Left ventricle myocardium inferior (tissue), 1 donor: Measurements from ENCODE around the gene GATC. TPM values are rescaled to one million over a fixed set of nuclear protein-coding genes. Genes with fewer than 3 reads are reported as not detected.
"Not testable (repeated sequence)": the region's sequence is repeated elsewhere in the genome, so short reads cannot be mapped to it uniquely, and the experiment has no call there.

Experiments
- DNase-seq: peaks from one replicate; pipeline ENCODE4 v3.0.0-alpha.2; 2020
- H3K27ac ChIP-seq: fragments of 200-600 bp; replicated peaks from 2 replicates; pipeline ENCODE4 v1.8.0; 2021
- H3K27me3 ChIP-seq: fragments of 200-600 bp; 2 replicates; pipeline ENCODE4 v1.8.0; 2021; ENCODE audit warnings: low read depth
- H3K36me3 ChIP-seq: fragments of 200-600 bp; 2 replicates; pipeline ENCODE4 v1.8.0; 2021
- H3K4me1 ChIP-seq: fragments of 200-600 bp; 2 replicates; pipeline ENCODE4 v1.8.0; 2021
- H3K4me3 ChIP-seq: fragments of 200-600 bp; 2 replicates; pipeline ENCODE4 v1.8.0; 2021; ENCODE audit warnings: mild to moderate bottlenecking, moderate library complexity
- H3K9me3 ChIP-seq: fragments of 200-600 bp; replicated peaks from 2 replicates; pipeline ENCODE4 v1.8.0; 2021
- intact Hi-C: fragments of 100-400 bp; cut with micrococcal nuclease; formaldehyde crosslinking; loops from one replicate; pipeline ENCODE4 v1.11.0; 2022
- total RNA-seq: library from RNA; stranded (reverse); fragmentation: NEBNext Ultra II Directional; extraction: Animal tissue kit (Norgen Biotek cat#: 25700); gene quantifications from one replicate; pipeline ENCODE4 v1.2.1, GENCODE V29; 2021
- TF ChIP-seq, protein P1 (sequence below): fragments of 200-600 bp; IDR thresholded peaks from 2 replicates; pipeline ENCODE4 v1.8.0; 2021; ENCODE audit warnings: antibody characterized with exemption, mild to moderate bottlenecking, borderline replicate concordance
- donor health status: DM: no; HTN: yes; CAD: no; lungs with severe emphysema.

The GATC gene
- total RNA-seq, 1 donor from 2014 or later, result 12.0 TPM

DNA sequence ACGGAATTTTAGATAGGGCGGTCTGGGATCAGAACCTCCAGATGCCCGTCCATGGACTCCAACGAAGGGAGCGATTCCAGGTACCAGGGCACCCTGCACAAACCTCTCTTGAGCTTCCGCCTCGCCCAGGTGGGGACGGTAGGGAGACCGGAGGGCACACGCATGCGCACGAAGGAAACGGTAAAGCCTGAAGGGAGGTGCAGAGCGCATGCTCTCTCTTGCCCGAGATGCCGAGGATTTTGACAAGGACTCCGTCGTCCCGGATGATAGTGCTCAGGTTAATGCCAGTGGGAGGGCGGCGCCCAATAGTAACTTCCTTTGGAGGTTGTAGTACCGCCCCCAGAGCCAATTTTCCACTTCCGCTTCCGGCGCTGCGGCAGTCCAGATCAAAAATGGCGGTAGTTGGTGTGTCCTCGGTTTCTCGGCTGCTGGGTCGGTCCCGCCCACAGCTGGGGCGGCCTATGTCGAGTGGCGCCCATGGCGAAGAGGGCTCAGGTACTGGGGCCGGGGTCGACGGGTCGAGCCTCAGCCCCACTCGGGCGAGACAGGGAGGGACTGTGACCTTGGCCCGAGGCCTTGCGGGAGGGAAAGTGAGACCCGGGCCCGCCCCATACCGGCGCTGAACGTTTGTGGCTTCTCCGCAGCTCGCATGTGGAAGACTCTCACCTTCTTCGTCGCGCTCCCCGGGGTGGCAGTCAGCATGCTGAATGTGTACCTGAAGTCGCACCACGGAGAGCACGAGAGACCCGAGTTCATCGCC, 8.3 kb upstream of the GATC start, which contains the start of gene COX6A1:
Gene COX6A1 (plus strand): TSS at position 379 of the 760 bp plus-strand sequence. CDS start 14 bp downstream, at position 393.
- TF ChIP-seq, protein P1, sequence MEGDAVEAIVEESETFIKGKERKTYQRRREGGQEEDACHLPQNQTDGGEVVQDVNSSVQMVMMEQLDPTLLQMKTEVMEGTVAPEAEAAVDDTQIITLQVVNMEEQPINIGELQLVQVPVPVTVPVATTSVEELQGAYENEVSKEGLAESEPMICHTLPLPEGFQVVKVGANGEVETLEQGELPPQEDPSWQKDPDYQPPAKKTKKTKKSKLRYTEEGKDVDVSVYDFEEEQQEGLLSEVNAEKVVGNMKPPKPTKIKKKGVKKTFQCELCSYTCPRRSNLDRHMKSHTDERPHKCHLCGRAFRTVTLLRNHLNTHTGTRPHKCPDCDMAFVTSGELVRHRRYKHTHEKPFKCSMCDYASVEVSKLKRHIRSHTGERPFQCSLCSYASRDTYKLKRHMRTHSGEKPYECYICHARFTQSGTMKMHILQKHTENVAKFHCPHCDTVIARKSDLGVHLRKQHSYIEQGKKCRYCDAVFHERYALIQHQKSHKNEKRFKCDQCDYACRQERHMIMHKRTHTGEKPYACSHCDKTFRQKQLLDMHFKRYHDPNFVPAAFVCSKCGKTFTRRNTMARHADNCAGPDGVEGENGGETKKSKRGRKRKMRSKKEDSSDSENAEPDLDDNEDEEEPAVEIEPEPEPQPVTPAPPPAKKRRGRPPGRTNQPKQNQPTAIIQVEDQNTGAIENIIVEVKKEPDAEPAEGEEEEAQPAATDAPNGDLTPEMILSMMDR, result no peak
- DNase-seq, result peak; percentile 95
- intact Hi-C loops, result loop anchor here (10.0 kb wide), 1 partner anchor 83 kb away; no protein-coding TSS in a partner anchor
- Histone ChIP-seq H3K27ac (peak within 1 kb of the TSS; percentile 95), H3K27me3 (peaks cover 6% of the 10 kb centered on the region), H3K36me3 (peaks cover 29% of the 10 kb centered on the region), H3K4me1 (peaks cover 36% of the 10 kb centered on the region), H3K4me3 (peak within 1 kb of the TSS; percentile 94), H3K9me3 (no peaks in the 10 kb centered on the region)

DNA sequence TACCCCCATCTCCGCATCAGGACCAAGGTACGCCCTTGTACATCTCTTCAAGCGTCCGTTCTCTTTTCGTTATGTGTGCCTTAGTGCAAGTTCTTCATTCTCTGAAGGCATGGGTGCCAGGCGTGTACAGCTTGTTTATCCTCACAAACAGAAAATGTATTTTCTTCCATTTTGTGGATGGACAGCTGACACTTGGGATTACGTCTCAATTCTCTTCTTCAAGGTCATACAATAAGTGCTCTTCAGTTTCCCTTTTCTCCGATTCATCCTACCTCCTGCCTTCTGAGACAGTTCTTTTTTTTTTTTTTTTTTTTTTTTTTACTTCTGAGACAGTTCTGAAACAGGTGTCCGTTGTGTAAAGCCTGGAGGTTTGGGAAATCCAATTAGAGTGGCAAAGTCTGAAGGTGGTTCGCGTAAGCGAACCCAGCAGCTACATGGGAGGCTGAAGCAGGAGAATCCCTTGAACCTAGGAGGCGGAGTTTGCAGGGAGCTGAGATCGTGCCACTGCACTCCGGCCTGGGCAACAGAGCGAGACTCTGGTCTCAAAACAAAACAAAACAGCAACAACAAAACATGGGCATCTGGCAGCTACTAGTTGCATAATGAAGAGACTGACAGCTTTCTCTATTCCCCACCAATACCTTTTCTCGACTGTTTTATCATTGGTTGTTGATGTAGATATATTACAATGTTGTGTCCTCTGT, 7.6 kb upstream of the GATC start:
- Histone ChIP-seq H3K4me1 (peaks cover 36% of the 10 kb centered on the region), H3K27ac (peak overlapping the region; percentile 95), H3K27me3 (peaks cover 5% of the 10 kb centered on the region), H3K9me3 (no peaks in the 10 kb centered on the region), H3K4me3 (peak overlapping the region; percentile 94), H3K36me3 (peaks cover 37% of the 10 kb centered on the region)
- DNase-seq, result no peak
- TF ChIP-seq, protein P1, result no peak
- intact Hi-C loops, result loop anchor here (10.0 kb wide), 1 partner anchor 84 kb away; no protein-coding TSS in a partner anchor

GRCh38 chr12:120439646-120440247, 6.5 kb upstream of the GATC start:
- peaks cover 39% of the 10 kb centered on the region for H3K4me1 ChIP-seq
- intact Hi-C loops, result loop anchor here (10.0 kb wide), 1 partner anchor 85 kb away; no protein-coding TSS in a partner anchor
- peaks cover 48% of the 10 kb centered on the region for H3K36me3 ChIP-seq
- peak; percentile 29 for DNase-seq
- TF ChIP-seq, protein P1, result peak; percentile 73
- no peaks in the 10 kb centered on the region for H3K9me3 ChIP-seq
- no peaks in the 10 kb centered on the region for H3K27me3 ChIP-seq
- peak overlapping the region; percentile 94 for H3K4me3 ChIP-seq
- peak overlapping the region; percentile 95 for H3K27ac ChIP-seq

- Histone ChIP-seq H3K27ac (peak overlapping the region; percentile 17), H3K4me3 (no peak overlapping the region), H3K4me1 (peaks cover 53% of the 10 kb centered on the region), H3K36me3 (peaks cover 52% of the 10 kb centered on the region), H3K27me3 (no peaks in the 10 kb centered on the region), H3K9me3 (no peaks in the 10 kb centered on the region)
- DNase-seq, result no peak
- intact Hi-C loops, result no loop called here
- TF ChIP-seq, protein P1, result no peak
These were observed 1.6 kb upstream of the GATC start for GRCh38 chr12:120444676-120445075.

DNA sequence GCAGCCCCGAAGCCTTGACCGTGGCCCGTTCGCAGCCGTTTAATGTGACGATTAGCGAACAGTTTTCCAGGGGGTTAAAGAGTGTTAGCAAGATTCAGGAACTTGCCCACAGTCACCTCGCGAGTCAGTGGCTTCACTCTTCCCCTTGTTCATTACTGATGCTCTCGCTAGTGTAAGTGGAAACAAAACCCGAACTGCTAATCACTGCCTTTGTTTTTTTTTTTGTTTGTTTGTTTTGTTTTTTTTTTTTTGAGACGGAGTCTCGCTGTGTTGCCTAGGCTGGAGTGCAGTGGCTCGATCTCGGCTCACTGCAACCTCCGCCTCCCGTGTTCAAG, 567 bp downstream of the GATC start:
- H3K4me1 ChIP-seq, result peaks cover 42% of the 10 kb centered on the region
- intact Hi-C loops, result not testable (repeated sequence)

More for the DNA sequence above, 567 bp downstream of the GATC start:
- peak overlapping the region; percentile 87 for H3K4me3 ChIP-seq
- H3K36me3 ChIP-seq, result peaks cover 52% of the 10 kb centered on the region
- DNase-seq, H3K27me3 ChIP-seq, H3K9me3 ChIP-seq: not testable (repeated sequence)
- H3K27ac ChIP-seq, result peak overlapping the region; percentile 88
